ENCODE data around the gene PNPLA7. TPM values are rescaled to one million over a fixed set of nuclear protein-coding genes. Genes with fewer than 3 reads are reported as not detected.

Gene PNPLA7
- total and polyA plus RNA-seq, 2 of the 8 experiments (the other 6 are each of a cell fraction or from before 2014, with no cell fraction given) = 0.35 to 0.47 TPM

- TF ChIP-seq CHD7 (IDR thresholded peaks at IDR 0.05; ENCODE audit: insufficient replicate concordance, low read length) (no peak), TAF7 (optimal IDR thresholded peaks at IDR 0.05; ENCODE audit: borderline replicate concordance, low read depth, low read length) (no peak), KDM4A (IDR thresholded peaks at IDR 0.05; ENCODE audit: low read depth, low read length, severe bottlenecking) (no peak), GTF2F1 (IDR thresholded peaks at IDR 0.05; ENCODE audit: borderline replicate concordance, low read depth, low read length) (no peak), GABPA (IDR thresholded peaks at IDR 0.05; ENCODE audit: borderline replicate concordance, insufficient read depth, low read length) (no peak), SP2 (IDR thresholded peaks at IDR 0.05; ENCODE audit: low read length) (no peak), FOSL1 (IDR thresholded peaks at IDR 0.05; ENCODE audit: insufficient read depth, low read depth, low read length) (no peak), NANOG (IDR thresholded peaks at IDR 0.05; ENCODE audit: insufficient read depth, low read depth, low read length, poor library complexity, severe bottlenecking) (no peak), BRCA1 (IDR thresholded peaks at IDR 0.05; ENCODE audit: low read depth, low read length) (no peak), SRF (IDR thresholded peaks at IDR 0.05; ENCODE audit: low read depth, low read length) (no peak)
These were observed 19.0 kb downstream of the PNPLA7 start (continued) for GRCh38 chr9:137531099-137531765.

All from H1 (cell line).